Calu3 (cell line): Measurements from ENCODE around the gene DIS3L2. TPM values are rescaled to one million over a fixed set of nuclear protein-coding genes. Genes with fewer than 3 reads are reported as not detected.

Experiments used
- BruUV-seq: library from RNA; stranded (reverse); fragments of 400-500 nt; replicated peaks from 2 replicates; lab custom pipeline; 2021; lab: Mats Ljungman, UMichigan
- CTCF ChIA-PET: fragments of 300-600 bp; sonication (Branson Sonifier 250); formaldehyde crosslinking; loops from one replicate; lab custom pipeline; 2022; ENCODE audit warnings: antibody characterized with exemption; lab: Charles Lee
- DNase-seq: peaks from one replicate; pipeline ENCODE4 v3.0.0; 2022
- H3K27ac Mint-ChIP-seq: one replicate; pipeline ENCODE4 v1.8.0; 2022; ENCODE audit warnings: mixed read lengths; ENCODE audit not compliant: unreplicated experiment
- H3K27me3 Mint-ChIP-seq: one replicate; pipeline ENCODE4 v1.8.0; 2022; ENCODE audit warnings: mixed read lengths; ENCODE audit not compliant: unreplicated experiment
- H3K36me3 Mint-ChIP-seq: one replicate; pipeline ENCODE4 v1.8.0; 2022; ENCODE audit warnings: mild to moderate bottlenecking, moderate library complexity, mixed read lengths; ENCODE audit not compliant: insufficient read depth, unreplicated experiment
- H3K4me1 Mint-ChIP-seq: one replicate; pipeline ENCODE4 v1.8.0; 2022; ENCODE audit warnings: mild to moderate bottlenecking, low read depth, mixed read lengths; ENCODE audit not compliant: unreplicated experiment
- H3K4me3 Mint-ChIP-seq: one replicate; pipeline ENCODE4 v1.8.0; 2022; ENCODE audit warnings: mild to moderate bottlenecking, low read depth, moderate library complexity, mixed read lengths; ENCODE audit not compliant: unreplicated experiment
- H3K9me3 Mint-ChIP-seq: one replicate; pipeline ENCODE4 v1.8.0; 2022; ENCODE audit warnings: low read depth, mixed read lengths; ENCODE audit not compliant: unreplicated experiment
- intact Hi-C: fragments of 100-400 bp; cut with micrococcal nuclease; formaldehyde crosslinking; loops from one replicate; pipeline ENCODE4 v1.10.0; 2022; ENCODE audit not compliant: unreplicated experiment
- total RNA-seq: library from RNA; stranded (reverse); gene quantifications from 2 replicates; pipeline ENCODE4 v1.2.3, GENCODE V29; 2022
- TF ChIP-seq, protein P1 (sequence below): fragments of 200-600 bp; IDR thresholded peaks from one replicate; pipeline ENCODE4 v1.8.0; 2022; ENCODE audit warnings: antibody characterized with exemption; ENCODE audit not compliant: unreplicated experiment

The DIS3L2 gene
- total RNA-seq, 1 experiment from 2014 or later = 46.0 TPM

DNA sequence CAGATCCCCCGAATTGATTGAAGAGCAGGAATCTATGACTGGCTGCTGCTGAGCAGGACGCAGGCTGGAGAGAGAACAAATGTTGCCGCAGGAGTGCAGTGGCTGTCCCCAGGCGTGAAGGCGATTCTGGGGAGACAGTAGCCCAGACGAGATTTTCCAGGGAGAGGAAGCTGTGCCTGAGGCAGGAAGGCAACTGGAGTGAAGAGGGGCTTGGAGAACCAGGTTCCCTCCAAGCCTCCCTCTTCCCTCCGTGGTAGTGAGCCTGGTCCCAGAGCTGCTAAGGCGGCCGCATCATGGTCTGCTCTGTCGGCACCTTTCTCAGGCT is 34.0 kb upstream of the DIS3L2 start:
- Mint-ChIP-seq H3K27ac (no peak overlapping the region), H3K27me3 (peaks cover 97% of the 10 kb centered on the region), H3K4me3 (no peak overlapping the region), H3K36me3 (peaks cover 7% of the 10 kb centered on the region), H3K4me1 (peaks cover 12% of the 10 kb centered on the region), H3K9me3 (no peaks in the 10 kb centered on the region)
- CTCF ChIA-PET = no interaction called here
- TF ChIP-seq, protein P1, sequence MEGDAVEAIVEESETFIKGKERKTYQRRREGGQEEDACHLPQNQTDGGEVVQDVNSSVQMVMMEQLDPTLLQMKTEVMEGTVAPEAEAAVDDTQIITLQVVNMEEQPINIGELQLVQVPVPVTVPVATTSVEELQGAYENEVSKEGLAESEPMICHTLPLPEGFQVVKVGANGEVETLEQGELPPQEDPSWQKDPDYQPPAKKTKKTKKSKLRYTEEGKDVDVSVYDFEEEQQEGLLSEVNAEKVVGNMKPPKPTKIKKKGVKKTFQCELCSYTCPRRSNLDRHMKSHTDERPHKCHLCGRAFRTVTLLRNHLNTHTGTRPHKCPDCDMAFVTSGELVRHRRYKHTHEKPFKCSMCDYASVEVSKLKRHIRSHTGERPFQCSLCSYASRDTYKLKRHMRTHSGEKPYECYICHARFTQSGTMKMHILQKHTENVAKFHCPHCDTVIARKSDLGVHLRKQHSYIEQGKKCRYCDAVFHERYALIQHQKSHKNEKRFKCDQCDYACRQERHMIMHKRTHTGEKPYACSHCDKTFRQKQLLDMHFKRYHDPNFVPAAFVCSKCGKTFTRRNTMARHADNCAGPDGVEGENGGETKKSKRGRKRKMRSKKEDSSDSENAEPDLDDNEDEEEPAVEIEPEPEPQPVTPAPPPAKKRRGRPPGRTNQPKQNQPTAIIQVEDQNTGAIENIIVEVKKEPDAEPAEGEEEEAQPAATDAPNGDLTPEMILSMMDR = no peak
- no peak for DNase-seq
- BruUV-seq = no TSS peak
- intact Hi-C loops = no loop called here

DNA sequence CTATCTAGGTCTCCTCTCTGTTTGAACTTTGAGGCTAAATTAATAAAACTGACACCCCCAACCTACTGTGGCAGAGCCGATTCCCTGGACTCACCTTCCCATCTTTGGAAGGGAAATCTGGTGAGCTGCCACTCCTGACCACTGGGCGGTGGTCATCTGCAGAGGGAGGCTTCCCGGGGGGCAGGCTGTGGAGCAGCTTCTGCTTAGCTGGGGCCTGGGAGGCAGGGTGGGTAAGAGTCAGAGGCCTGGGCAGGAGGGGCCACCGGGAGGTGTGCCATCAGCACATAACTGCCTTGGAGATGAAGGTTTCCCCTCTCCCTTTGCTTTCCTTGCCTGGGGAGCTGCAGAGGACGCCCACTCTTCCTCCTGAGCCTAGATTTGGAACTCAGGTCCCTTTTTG is 33.0 kb upstream of the DIS3L2 start:
- peaks cover 97% of the 10 kb centered on the region for H3K27me3 Mint-ChIP-seq
- CTCF ChIA-PET = interaction anchor here (1.1 kb wide), 1 partner anchor 318 kb away, joined by 3 read pairs; no protein-coding TSS in a partner anchor
- BruUV-seq = no TSS peak
- no peak overlapping the region for H3K27ac Mint-ChIP-seq
- H3K4me3 Mint-ChIP-seq = no peak overlapping the region
- DNase-seq = peak; percentile 23
- peaks cover 12% of the 10 kb centered on the region for H3K4me1 Mint-ChIP-seq
- TF ChIP-seq, protein P1 = no peak
- intact Hi-C loops = no loop called here
- H3K36me3 Mint-ChIP-seq = peaks cover 7% of the 10 kb centered on the region
- H3K9me3 Mint-ChIP-seq = no peaks in the 10 kb centered on the region

DNA sequence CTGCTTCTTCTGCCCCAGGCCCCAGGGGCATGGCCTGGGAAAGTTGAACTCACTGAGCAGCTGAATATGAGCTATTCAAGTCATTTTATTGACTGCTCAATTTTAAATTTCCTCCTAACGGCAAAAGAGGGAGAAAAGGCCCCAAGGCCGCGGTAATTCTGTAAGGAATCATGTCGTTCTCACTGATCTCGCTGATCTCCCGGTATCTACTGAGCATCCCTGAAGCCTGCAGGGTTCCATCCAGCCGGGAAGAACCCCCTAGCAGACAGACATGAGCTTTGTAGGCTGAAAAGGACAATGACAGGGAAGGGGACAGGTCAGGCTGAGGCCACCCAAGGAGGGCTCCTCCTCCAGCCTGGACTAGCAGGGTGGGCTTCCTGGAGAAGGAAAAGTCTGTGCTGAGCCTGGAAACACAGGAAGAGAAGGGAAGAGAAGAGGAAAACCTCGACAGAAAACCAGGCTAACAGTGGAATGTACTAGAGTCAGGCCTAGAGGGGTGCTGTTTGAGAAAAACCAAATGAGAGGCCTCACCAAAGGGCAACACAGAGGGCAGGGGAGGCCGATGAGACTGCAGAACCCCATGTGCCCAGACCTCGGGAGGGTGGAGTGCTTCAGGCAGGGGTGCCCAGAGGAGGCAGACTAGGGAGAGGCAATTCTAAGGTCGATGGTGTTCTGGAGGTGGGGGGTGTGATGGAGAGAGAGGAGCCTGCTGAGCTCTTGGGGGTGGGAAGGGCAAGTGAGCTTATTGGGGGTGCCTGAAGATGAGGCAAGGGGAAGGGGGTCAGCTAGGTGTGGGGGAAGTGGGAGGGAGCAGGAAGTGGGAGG is 32.4 kb upstream of the DIS3L2 start:
- intact Hi-C loops = no loop called here
- H3K27me3 Mint-ChIP-seq = peaks cover 97% of the 10 kb centered on the region
- CTCF ChIA-PET = interaction anchor here (0.6 to 1.1 kb wide), 2 partner anchors 66 to 318 kb away, joined by 3 to 4 read pairs; no protein-coding TSS in a partner anchor
- no peaks in the 10 kb centered on the region for H3K9me3 Mint-ChIP-seq
- no peak overlapping the region for H3K4me3 Mint-ChIP-seq
- no TSS peak for BruUV-seq
- H3K36me3 Mint-ChIP-seq = peaks cover 7% of the 10 kb centered on the region
- peaks cover 10% of the 10 kb centered on the region for H3K4me1 Mint-ChIP-seq
- no peak for DNase-seq
- H3K27ac Mint-ChIP-seq = no peak overlapping the region
- TF ChIP-seq, protein P1 = peak; percentile 7

DNA sequence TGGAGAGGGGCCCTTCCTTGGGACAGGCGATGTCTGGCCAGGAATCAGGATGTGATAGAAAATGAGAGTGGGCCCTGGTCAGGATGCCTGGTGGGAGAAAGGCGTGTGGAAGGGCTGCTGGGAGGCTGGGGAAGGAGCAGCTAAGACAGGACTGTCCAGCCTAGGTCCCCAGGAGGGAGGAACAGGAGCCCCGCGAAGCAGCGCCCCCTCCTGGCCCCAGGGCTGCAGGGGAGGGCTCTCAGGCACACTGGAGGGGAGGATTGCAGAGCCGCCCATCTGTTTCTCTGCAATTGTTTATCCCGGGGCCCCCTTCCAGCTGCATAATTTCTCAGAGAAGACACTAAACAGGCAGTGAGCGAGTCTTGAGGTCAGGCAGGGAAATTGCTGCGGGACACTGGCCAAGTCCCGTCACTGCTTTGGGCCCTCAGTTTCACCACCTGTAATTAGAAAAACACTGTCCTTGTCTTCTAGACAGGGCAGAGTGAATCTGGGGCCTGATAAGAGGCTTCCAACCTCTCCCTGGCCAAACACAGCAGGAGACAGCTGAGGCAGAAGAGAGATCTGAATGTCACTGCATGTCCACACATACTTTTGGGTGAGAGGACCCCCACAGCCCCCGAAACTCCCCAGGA is 31.4 kb upstream of the DIS3L2 start:
- no TSS peak for BruUV-seq
- peak; percentile 34 for DNase-seq
- Mint-ChIP-seq H3K36me3 (peaks cover 7% of the 10 kb centered on the region), H3K27me3 (peaks cover 97% of the 10 kb centered on the region), H3K27ac (no peak overlapping the region), H3K4me3 (no peak overlapping the region), H3K4me1 (peaks cover under 1% of the 10 kb centered on the region), H3K9me3 (no peaks in the 10 kb centered on the region)
- intact Hi-C loops = no loop called here
- TF ChIP-seq, protein P1 = no peak
- CTCF ChIA-PET = no interaction called here
